HG03039 (cell line): ENCODE results near the gene FAM98B.

Experiments
- ATAC-seq: cut with Tn5 transposase; IDR thresholded peaks from one replicate; pipeline ENCODE4 v1.9.1; 2021; ENCODE audit warnings: mild to moderate bottlenecking, moderate library complexity; ENCODE audit not compliant: unreplicated experiment

Gene FAM98B

GRCh38 chr15:38534691-38535090, 80.8 kb downstream of the FAM98B start:
- no peak for ATAC-seq

DNA sequence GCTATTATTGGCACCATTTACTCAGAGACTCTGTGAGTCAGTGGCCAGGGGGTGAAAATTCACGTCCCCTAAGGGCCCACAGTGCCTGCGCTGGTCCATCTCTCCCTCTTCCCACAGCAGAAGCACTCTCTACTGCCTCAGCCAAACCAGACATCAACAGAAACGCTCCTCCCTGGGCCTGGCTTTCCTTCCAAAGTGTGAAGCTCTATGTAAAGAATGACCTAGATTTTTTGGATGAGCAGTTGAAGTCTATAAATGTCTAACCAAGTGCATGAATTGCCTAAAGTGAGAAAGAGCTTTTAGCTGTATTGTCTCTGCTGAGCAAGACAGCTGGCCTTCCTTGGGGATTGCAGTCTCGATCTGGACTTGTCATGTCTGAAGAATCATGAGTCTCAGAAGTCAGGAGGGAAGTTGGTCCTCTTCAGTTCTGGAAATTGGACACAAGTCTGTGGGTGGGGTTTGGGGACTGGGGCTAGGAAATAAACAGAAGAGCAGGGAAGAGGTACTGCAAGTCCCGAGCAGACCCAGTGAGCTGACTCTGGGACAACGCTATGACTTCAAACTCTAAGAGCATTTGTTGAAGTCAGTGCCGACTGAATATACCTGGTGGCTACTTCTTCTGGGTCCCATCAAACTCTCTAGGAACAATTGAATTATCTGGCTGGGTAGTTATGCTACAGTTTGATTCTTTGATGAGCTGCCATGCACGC, 81.7 kb downstream of the FAM98B start:
- ATAC-seq, result no peak

DNA sequence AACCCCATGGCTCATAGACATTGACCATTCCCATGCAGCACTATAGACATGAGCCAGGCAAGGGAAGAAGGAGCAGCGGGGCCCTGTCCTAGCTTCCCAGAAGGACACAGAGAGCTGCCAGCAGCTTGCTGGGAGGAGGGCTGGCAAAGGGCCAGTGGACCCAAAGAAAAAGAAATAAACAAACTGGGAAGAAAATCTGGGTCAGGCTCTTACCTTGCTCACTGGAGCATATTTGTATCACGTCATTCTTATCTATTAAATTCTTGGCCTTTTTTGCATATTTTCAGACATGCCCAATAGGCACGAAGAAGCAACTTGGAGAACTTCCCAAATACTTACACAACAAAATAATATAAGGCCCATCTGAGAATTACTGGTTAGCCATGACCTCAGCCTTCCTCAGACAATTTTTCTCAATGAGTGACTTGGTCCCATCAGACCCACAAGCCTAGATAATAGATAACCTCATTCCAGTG, 82.3 kb downstream of the FAM98B start:
- ATAC-seq, result no peak
